Right lobe of liver (tissue), 4 donors: ENCODE data around the gene ADGRL4.

Experiments
- CTCF ChIP-seq, 4 donors: fragments of 200-600 bp in 3 of 4; fragments of 450-650 bp in 1 of 4; IDR thresholded peaks; one replicate each; pipeline versions ENCODE4 v1.5.1 to v1.8.0; 2016 to 2022; ENCODE audit warnings: antibody characterized with exemption in 4 of 4, mild to moderate bottlenecking in 2 of 4
- POLR2A ChIP-seq: fragments of 450-650 bp; IDR thresholded peaks from one replicate; pipeline ENCODE4 v1.6.1; 2017; ENCODE audit warnings: antibody characterized with exemption, mild to moderate bottlenecking
- donor health status: DM: no; HTN: no; CAD: no.
- donor health status: DM: no; HTN: no; CAD: no.
- donor health status: DM: no; HTN: yes; CAD: no.

- TF ChIP-seq CTCF (IDR thresholded peaks at IDR 0.05), result no peak
- no peak for TF ChIP-seq POLR2A
These were observed 103.9 kb downstream of the ADGRL4 start for GRCh38 chr1:78902641-78903040.
